GM12872 (cell line): Measurements from ENCODE around the gene OR6C68.

ENCODE experiments used
- TF ChIP-seq, protein P1 (sequence below): IDR thresholded peaks from 3 replicates; pipeline ENCODE4 v1.5.1; 2011; ENCODE audit warnings: low read depth, mild to moderate bottlenecking, low read length, moderate library complexity; ENCODE audit not compliant: insufficient read depth

OR6C68 gene

DNA sequence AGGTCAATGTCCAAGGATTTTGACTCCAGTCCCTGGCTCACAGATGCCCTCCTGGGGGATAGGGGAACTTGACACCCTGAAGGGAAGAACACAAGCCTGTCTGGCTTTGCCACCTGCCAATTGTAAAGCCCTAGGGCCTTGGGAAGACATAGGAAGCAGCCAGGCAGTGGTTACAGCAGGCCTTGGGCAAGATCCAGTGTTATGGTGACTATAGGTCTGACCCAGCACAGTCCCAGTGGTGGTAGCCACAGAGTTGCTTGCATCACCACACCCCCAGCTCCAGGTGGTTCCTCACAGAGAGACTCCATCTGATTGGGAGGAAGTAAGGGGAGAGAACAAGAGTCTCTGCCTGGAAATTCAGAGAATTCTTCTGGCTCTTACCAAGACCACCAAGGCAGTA, 24.2 kb downstream of the OR6C68 start:
- TF ChIP-seq, protein P1, sequence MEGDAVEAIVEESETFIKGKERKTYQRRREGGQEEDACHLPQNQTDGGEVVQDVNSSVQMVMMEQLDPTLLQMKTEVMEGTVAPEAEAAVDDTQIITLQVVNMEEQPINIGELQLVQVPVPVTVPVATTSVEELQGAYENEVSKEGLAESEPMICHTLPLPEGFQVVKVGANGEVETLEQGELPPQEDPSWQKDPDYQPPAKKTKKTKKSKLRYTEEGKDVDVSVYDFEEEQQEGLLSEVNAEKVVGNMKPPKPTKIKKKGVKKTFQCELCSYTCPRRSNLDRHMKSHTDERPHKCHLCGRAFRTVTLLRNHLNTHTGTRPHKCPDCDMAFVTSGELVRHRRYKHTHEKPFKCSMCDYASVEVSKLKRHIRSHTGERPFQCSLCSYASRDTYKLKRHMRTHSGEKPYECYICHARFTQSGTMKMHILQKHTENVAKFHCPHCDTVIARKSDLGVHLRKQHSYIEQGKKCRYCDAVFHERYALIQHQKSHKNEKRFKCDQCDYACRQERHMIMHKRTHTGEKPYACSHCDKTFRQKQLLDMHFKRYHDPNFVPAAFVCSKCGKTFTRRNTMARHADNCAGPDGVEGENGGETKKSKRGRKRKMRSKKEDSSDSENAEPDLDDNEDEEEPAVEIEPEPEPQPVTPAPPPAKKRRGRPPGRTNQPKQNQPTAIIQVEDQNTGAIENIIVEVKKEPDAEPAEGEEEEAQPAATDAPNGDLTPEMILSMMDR: no peak
